Measurements from ENCODE around the gene PARVB.

GRCh38 chr22:44131412-44131811, 107.3 kb downstream of the PARVB start:
- no peak for TF ChIP-seq POLR2A (IDR thresholded peaks at IDR 0.05)
- no peak for TF ChIP-seq CTCF (IDR thresholded peaks at IDR 0.05)

Measured in body of pancreas (tissue), 4 donors.